K562 (cell line): ENCODE measurements around the gene MTA2. TPM values are rescaled to one million over a fixed set of nuclear protein-coding genes. Genes with fewer than 3 reads are reported as not detected.

Experiments
- BRCA1 ChIP-seq, 2 experiments: fragments of 450-650 bp in 1 of 2; sonication (generic) in 1 of 2; formaldehyde crosslinking in 1 of 2; IDR thresholded peaks; 2 replicates each; pipeline versions ENCODE4 v1.5.0 to v1.6.1; 2017 to 2020; ENCODE audit warnings: mild to moderate bottlenecking in 1 of 2, missing genetic modification reagents in 1 of 2
- CUX1 ChIP-seq: fragments of 200-800 bp; sonication (Bioruptor generic); IDR thresholded peaks from 2 replicates; pipeline ENCODE4 v1.6.1; 2016; ENCODE audit warnings: missing genetic modification characterization, missing compliant biosample characterization
- HNRNPK ChIP-seq: fragments of 200-400 bp; formaldehyde crosslinking; IDR thresholded peaks from one replicate; pipeline ENCODE4 v1.6.1; 2018; ENCODE audit warnings: mild to moderate bottlenecking, low read depth, low read length; ENCODE audit not compliant: poor library complexity, severe bottlenecking
- MAFG ChIP-seq: fragments of 450-650 bp; conservative IDR thresholded peaks from 2 replicates; pipeline ENCODE4 v1.6.1; 2016; ENCODE audit warnings: missing genetic modification characterization, missing compliant biosample characterization
- MXI1 ChIP-seq: IDR thresholded peaks from 2 replicates; pipeline ENCODE4 v1.6.1; 2011; ENCODE audit warnings: low read depth, mild to moderate bottlenecking, improper control_type of control experiment, low read length
- NELFE ChIP-seq: IDR thresholded peaks from 2 replicates; pipeline ENCODE4 v1.6.1; 2011; ENCODE audit warnings: mild to moderate bottlenecking; ENCODE audit not compliant: insufficient read depth, insufficient read length
- NFIX ChIP-seq: fragments of 250-450 bp; sonication (Bioruptor Pico); IDR thresholded peaks from 2 replicates; pipeline ENCODE4 v1.4.0; 2020; ENCODE audit warnings: low read depth, mild to moderate bottlenecking, moderate library complexity
- OTX1 ChIP-seq: fragments of 450-650 bp; formaldehyde crosslinking; IDR thresholded peaks from 2 replicates; pipeline ENCODE4 v1.4.0; 2022; ENCODE audit warnings: mild to moderate bottlenecking
- SFPQ ChIP-seq: fragments of 200-400 bp; formaldehyde crosslinking; IDR thresholded peaks from 2 replicates; pipeline ENCODE4 v1.6.1; 2017; ENCODE audit warnings: mild to moderate bottlenecking, low read depth, low read length, moderate library complexity
- SRSF3 ChIP-seq: fragments of 200-400 bp; formaldehyde crosslinking; IDR thresholded peaks from 2 replicates; pipeline ENCODE4 v1.6.1; 2016; ENCODE audit warnings: mild to moderate bottlenecking, low read length, moderate library complexity; ENCODE audit not compliant: insufficient read depth
- TEAD4 ChIP-seq, 2 experiments: sonication (generic) in 1 of 2; formaldehyde crosslinking in 1 of 2; IDR thresholded peaks; 2 replicates each; pipeline versions ENCODE4 v1.6.1 to v1.8.0; 2012 to 2022; ENCODE audit warnings: borderline replicate concordance in 1 of 2, inconsistent platforms in 1 of 2, low read length in 1 of 2, mild to moderate bottlenecking in 1 of 2, missing genetic modification reagents in 1 of 2
- USF2 ChIP-seq: sonication (generic); formaldehyde crosslinking; IDR thresholded peaks from 2 replicates; pipeline ENCODE4 v1.5.0; 2020; ENCODE audit warnings: missing genetic modification reagents
- ZC3H8 ChIP-seq: fragments of 450-650 bp; IDR thresholded peaks from 2 replicates; pipeline ENCODE4 v1.6.1; 2017
- ZNF121 ChIP-seq: sonication (generic); formaldehyde crosslinking; conservative IDR thresholded peaks from 2 replicates; pipeline ENCODE4 v1.8.0; 2022; ENCODE audit warnings: missing genetic modification reagents
- ZNF277 ChIP-seq: fragments of 250-450 bp; sonication (Bioruptor Pico); IDR thresholded peaks from 2 replicates; pipeline ENCODE4 v1.8.0; 2022; ENCODE audit warnings: inconsistent platforms, mild to moderate bottlenecking, moderate library complexity, borderline replicate concordance
- ZNF436 ChIP-seq: fragments of 250-450, 450-650 bp; sonication (Bioruptor Pico); formaldehyde crosslinking; IDR thresholded peaks from 2 replicates; pipeline ENCODE4 v1.7.0; 2020; ENCODE audit warnings: mild to moderate bottlenecking
- ZNF444 ChIP-seq: fragments of 250-450 bp; sonication (Bioruptor Pico); IDR thresholded peaks from 2 replicates; pipeline ENCODE4 v1.4.0; 2020; ENCODE audit warnings: mild to moderate bottlenecking, moderate library complexity
- ZNF586 ChIP-seq: fragments of 450-650 bp; formaldehyde crosslinking; conservative IDR thresholded peaks from 2 replicates; pipeline ENCODE4 v1.4.0; 2020; ENCODE audit warnings: mild to moderate bottlenecking, moderate library complexity
- polyA plus RNA-seq, 8 experiments: library from polyadenylated mRNA; depleted of rRNA in 4 of 8; stranded (reverse) in 5 of 8; unstranded in 3 of 8; fragments of >200 nt; fragmentation: Nextera tagmentation in 2 of 8; fragmentation: Illumina TruSeq in 1 of 8; extraction: Ambion mirVana in 2 of 8; extraction: Trizol in 1 of 8; gene quantifications; 2 replicates each; pipeline versions ENCODE4 v1.2.1 to v1.2.3, GENCODE V29; 2011 to 2014; ENCODE audit warnings: inconsistent platforms in 1 of 8, missing spikeins in 1 of 8
- total RNA-seq, 7 experiments: library from RNA; depleted of rRNA in 6 of 7; stranded (reverse); fragments of >200 nt in 6 of 7; fragmentation: Illumina TruSeq in 2 of 7; extraction: Trizol in 2 of 7; gene quantifications; 2 replicates each; pipeline versions ENCODE4 v1.2.1 to v1.2.3, GENCODE V29; 2011 to 2021; ENCODE audit warnings: low replicate concordance in 1 of 7

Gene MTA2
- total and polyA plus RNA-seq, 9 of the 15 experiments (the other 6 are each of a cell fraction or from before 2014, with no cell fraction given), result 6.2 to 220 (median 172) TPM

- no peak for TF ChIP-seq TEAD4 (IDR thresholded peaks at IDR 0.05; ENCODE audit: low read length)
- no peak for TF ChIP-seq TEAD4 (CRISPR knock-in tag; IDR thresholded peaks at IDR 0.05; ENCODE audit: borderline replicate concordance)
- TF ChIP-seq MXI1, result no peak
- no peak for TF ChIP-seq SRSF3
- no peak for TF ChIP-seq NELFE
- TF ChIP-seq ZNF436 (CRISPR knock-in tag), result no peak
- no peak for TF ChIP-seq BRCA1 (IDR thresholded peaks at IDR 0.05)
- TF ChIP-seq BRCA1 (CRISPR knock-in tag; IDR thresholded peaks at IDR 0.05), result no peak
- TF ChIP-seq USF2, result no peak
- TF ChIP-seq MAFG (tag), result no peak
- no peak for TF ChIP-seq NFIX (CRISPR knock-in tag)
- TF ChIP-seq CUX1 (CRISPR knock-in tag), result no peak
- TF ChIP-seq HNRNPK, result no peak
- TF ChIP-seq ZNF444, result no peak
- peak; percentile 88; the same call in 1 of the 2 replicates for TF ChIP-seq ZC3H8
- no peak for TF ChIP-seq ZNF586 (CRISPR knock-in tag)
- TF ChIP-seq ZNF121, result no peak
- TF ChIP-seq OTX1 (CRISPR knock-in tag), result peak; percentile 87; the same call in 1 of the 2 replicates
- no peak for TF ChIP-seq ZNF277 (CRISPR knock-in tag)
- TF ChIP-seq SFPQ, result no peak
Measured at GRCh38 chr11:62553080-62553838, 48.4 kb downstream of the MTA2 start (continued).
